ENCODE measurements around the gene SH3BP2. TPM values are rescaled to one million over a fixed set of nuclear protein-coding genes. Genes with fewer than 3 reads are reported as not detected.
A peak's percentile ranks its signal among the peaks of the same experiment; 100 is the strongest.

The SH3BP2 gene
- total RNA-seq, 2 experiments from 2014 or later, result 45.7 to 47.4 TPM

DNA sequence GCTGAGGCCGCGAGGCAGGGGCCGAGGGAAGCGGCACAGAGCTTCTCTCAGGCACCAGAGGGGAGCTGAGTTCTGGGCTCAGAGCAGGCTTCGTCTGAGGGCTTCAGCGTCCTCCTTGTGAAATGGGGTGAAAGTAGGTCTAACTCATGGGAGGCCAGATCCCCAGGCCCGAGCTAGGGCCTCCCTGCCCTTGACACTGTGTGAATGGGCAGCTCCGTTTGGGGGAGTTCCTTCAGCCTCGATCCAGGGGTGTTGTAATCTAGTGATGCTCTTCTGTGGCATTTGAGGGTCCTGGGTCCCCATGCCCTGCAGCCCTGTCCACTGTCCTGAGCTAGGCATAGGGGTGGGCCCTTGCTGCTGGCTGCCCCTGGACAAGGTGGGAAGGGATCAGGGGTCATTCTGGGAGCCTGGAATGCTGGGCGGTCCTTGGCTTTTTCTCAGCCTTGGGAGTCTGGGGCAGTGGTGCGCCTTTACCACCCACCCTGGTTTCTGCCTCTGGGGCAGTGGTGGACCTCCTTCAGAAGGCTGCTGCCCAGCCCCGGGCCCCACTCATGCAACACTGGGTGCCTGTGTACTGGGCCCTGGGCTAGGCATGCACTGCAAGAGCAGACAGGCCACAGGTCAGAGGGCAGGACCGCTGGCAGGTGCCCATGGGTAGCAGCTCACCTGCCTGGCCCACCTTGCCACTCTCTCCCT lies 4.1 kb downstream of the SH3BP2 start:
- intact Hi-C loops (cut with micrococcal nuclease), result no loop called here
- no peaks in the 10 kb centered on the region for H3K9me3 Mint-ChIP-seq
- CTCF ChIA-PET, result interaction anchor here (1.0 kb wide), 1 partner anchor 15 kb away, joined by 3 read pairs; no protein-coding TSS in a partner anchor
- no peak overlapping the region for H3K27ac Mint-ChIP-seq
- peaks cover 57% of the 10 kb centered on the region for H3K4me1 Mint-ChIP-seq (ENCODE audit: low read depth)
- no peaks in the 10 kb centered on the region for H3K36me3 Mint-ChIP-seq (ENCODE audit: low read depth)
- H3K4me3 Mint-ChIP-seq, result no peak overlapping the region
- no peaks in the 10 kb centered on the region for H3K27me3 Mint-ChIP-seq (ENCODE audit: low read depth)
- no peak for DNase-seq

DNA sequence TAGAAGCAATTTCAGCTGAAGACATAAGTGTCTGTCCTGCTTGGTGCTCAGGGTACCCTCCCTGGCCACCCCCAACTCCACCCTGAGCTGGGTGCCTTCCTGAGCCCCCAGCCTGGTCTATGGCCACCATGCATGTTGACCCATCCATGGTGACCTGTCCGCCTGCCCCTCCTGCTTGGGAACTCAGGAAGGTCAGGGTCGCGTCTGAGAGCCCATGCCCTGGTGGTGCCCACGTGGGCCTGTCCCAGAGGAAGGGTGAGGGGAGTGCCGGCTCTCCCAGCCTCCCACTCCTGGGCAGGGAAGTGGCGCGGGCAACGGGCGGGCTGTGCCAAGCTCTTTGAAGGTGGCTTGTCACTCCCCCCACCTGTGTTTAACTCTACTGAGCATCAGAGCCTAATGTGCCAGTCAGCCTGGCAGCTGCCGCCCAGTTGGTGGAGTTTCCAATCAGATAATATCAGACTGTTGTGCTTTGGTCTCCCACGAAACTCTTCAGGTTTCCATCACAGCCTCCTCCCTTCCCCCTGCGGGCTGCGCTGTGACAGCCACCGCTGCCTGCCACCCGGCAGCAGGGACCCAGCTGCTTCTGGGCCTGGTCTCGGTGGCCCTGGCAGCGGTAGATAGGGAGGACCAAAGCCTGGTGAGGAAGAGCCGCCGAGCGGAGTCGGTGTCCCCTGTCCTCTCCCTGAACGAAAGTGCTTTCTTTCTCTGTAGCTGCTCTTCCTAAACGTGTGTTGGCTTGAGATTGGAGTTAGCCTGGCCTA lies 4.8 kb downstream of the SH3BP2 start:
- H3K36me3 Mint-ChIP-seq (ENCODE audit: low read depth), result no peaks in the 10 kb centered on the region
- H3K4me1 Mint-ChIP-seq (ENCODE audit: low read depth), result peaks cover 57% of the 10 kb centered on the region
- no peaks in the 10 kb centered on the region for H3K9me3 Mint-ChIP-seq
- peak overlapping the region; percentile 76 for H3K27ac Mint-ChIP-seq
- CTCF ChIA-PET, result interaction anchor here (0.7 to 1.3 kb wide), 3 partner anchors 10 to 34 kb away, joined by 3 read pairs; no protein-coding TSS in a partner anchor
- intact Hi-C loops (cut with micrococcal nuclease), result loop anchor here (2.0 kb wide), 1 partner anchor 15 kb away; no protein-coding TSS in a partner anchor
- peak; percentile 52 for DNase-seq
- no peaks in the 10 kb centered on the region for H3K27me3 Mint-ChIP-seq (ENCODE audit: low read depth)
- H3K4me3 Mint-ChIP-seq, result peak overlapping the region; percentile 45

DNA sequence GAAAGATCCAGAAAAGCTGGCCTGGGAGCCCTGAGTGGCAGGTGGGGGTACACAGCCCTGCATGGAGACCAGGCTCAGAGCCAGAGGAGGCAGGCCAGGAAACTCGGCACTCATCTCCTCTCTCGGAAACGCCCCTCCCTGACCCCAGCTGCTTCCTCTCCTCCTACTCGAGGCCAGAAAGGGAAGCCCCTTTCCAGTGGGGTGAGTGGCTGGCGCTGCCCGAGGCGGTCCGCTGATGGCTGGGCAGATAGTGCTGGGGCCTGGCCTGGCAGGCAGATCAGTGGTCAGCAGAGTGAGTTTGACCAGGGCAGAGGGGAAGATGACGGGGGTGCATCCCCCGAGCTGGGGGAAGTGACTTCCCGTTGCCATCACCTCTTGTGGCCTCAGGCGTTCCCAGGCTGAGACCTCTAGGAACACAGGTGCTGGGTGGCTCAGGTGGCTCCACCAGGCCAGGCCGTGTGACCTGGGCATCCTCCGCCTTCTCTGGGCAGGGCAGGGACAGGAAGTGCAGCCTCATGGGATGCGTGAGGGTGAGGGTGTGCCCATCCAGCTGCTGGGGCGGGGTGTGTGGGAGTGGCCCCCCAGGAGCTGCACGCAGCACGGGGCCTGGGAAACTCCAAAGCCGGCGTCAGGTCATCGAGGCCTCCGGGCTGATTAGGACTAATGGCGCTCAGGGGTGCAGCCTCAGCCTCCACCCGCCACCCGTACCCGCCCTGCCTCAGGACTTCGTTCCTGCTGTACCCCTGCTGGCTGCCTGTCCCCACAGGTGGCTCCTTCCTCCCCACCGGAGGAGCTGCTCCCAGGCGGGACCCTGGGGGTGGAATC lies 5.7 kb downstream of the SH3BP2 start:
- Mint-ChIP-seq H3K27ac (peak overlapping the region; percentile 76), H3K4me1 (ENCODE audit: low read depth) (peaks cover 55% of the 10 kb centered on the region), H3K27me3 (ENCODE audit: low read depth) (no peaks in the 10 kb centered on the region), H3K4me3 (peak overlapping the region; percentile 45), H3K9me3 (no peaks in the 10 kb centered on the region), H3K36me3 (ENCODE audit: low read depth) (no peaks in the 10 kb centered on the region)
- CTCF ChIA-PET, result interaction anchor here (0.6 to 1.3 kb wide), 4 partner anchors 11 to 1453 kb away, joined by 3 read pairs; no protein-coding TSS in a partner anchor
- DNase-seq, result peak; percentile 79
- intact Hi-C loops (cut with micrococcal nuclease), result loop anchor here (2.0 kb wide), 1 partner anchor 14 kb away; no protein-coding TSS in a partner anchor

DNA sequence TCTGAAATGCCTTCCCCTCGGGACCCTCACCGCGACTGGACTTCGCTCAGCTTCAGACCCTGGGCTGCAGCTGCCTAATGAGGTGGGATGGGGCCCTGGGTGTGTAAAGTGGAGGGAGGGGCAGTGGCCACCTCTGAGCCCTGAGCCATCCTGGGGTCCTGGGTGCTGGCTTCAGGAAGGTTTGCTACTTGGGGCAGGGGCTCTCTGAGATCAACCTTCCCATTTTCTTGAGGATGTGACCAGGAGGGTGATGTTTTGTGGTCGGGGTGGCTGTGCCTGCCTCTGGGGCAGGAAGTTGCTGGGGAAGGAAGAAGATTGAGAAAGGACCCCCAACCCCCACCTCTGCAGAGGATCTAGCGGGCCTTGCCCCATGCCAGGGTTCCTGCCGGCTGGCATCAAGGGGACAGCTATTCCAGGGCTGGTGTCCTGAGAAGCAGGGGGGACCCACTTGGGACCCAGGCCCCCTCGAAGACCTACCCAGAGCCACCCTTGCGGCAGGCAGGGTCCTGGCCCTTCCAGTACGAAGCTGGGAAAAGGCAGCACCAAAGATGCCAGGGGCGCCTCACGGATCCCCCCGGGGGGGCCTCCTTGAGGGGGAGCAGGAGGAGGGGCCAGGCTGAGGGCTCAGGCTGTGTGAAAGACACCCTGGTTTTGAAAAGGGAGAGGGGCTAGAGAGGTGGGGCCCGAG lies 6.5 kb downstream of the SH3BP2 start:
- Mint-ChIP-seq H3K36me3 (ENCODE audit: low read depth) (no peaks in the 10 kb centered on the region), H3K4me3 (peak overlapping the region; percentile 16), H3K4me1 (ENCODE audit: low read depth) (peaks cover 49% of the 10 kb centered on the region), H3K27ac (no peak overlapping the region), H3K9me3 (no peaks in the 10 kb centered on the region), H3K27me3 (ENCODE audit: low read depth) (no peaks in the 10 kb centered on the region)
- no peak for DNase-seq
- intact Hi-C loops (cut with micrococcal nuclease), result loop anchor here (2.0 kb wide), 1 partner anchor 13 kb away; no protein-coding TSS in a partner anchor
- CTCF ChIA-PET, result interaction anchor here (0.7 to 1.3 kb wide), 2 partner anchors 16 to 36 kb away, joined by 3 read pairs; no protein-coding TSS in a partner anchor

DNA sequence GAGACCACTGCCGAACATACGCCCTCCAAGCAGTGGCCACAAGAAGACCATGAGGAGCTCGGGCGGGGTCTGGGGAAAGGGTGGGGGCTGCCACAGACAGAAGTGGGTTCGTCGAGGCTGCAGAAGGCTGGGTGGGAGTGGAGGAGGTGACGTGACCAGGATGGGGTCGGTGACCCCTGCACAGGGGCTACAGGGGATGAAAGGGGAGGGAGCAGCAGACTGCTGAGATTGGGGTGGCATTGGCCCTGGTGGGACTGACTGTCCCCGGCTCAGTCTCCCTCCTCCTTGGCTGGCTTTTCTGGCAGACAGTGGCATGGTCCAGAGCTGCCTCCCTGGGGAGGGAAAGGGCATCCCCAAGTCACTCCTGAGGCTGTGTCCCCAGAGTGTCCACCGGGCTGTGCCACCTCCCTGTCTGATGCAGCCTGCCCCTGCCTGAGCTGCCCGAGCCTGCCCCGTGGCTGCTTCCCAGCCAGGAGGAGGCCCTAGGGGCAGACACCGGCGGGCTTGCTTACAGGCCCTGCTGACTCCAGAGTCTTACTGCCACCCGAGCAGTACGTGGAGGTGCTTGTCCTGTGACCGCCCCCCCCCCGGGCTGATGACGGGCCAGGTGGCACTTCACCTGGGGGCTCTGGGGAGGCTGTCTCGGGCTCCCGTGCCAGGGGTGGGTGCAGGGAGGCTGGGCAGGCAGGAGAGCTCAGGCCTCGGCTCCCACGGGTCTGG lies 7.2 kb downstream of the SH3BP2 start:
- Mint-ChIP-seq H3K4me1 (ENCODE audit: low read depth) (peaks cover 42% of the 10 kb centered on the region), H3K27me3 (ENCODE audit: low read depth) (no peaks in the 10 kb centered on the region), H3K4me3 (no peak overlapping the region), H3K27ac (no peak overlapping the region), H3K9me3 (no peaks in the 10 kb centered on the region), H3K36me3 (ENCODE audit: low read depth) (no peaks in the 10 kb centered on the region)
- CTCF ChIA-PET, result interaction anchor here (0.7 kb wide), 1 partner anchor 15 kb away, joined by 3 read pairs; no protein-coding TSS in a partner anchor
- DNase-seq, result no peak
- intact Hi-C loops (cut with micrococcal nuclease), result loop anchor here (2.0 kb wide), 1 partner anchor 13 kb away; no protein-coding TSS in a partner anchor

DNA sequence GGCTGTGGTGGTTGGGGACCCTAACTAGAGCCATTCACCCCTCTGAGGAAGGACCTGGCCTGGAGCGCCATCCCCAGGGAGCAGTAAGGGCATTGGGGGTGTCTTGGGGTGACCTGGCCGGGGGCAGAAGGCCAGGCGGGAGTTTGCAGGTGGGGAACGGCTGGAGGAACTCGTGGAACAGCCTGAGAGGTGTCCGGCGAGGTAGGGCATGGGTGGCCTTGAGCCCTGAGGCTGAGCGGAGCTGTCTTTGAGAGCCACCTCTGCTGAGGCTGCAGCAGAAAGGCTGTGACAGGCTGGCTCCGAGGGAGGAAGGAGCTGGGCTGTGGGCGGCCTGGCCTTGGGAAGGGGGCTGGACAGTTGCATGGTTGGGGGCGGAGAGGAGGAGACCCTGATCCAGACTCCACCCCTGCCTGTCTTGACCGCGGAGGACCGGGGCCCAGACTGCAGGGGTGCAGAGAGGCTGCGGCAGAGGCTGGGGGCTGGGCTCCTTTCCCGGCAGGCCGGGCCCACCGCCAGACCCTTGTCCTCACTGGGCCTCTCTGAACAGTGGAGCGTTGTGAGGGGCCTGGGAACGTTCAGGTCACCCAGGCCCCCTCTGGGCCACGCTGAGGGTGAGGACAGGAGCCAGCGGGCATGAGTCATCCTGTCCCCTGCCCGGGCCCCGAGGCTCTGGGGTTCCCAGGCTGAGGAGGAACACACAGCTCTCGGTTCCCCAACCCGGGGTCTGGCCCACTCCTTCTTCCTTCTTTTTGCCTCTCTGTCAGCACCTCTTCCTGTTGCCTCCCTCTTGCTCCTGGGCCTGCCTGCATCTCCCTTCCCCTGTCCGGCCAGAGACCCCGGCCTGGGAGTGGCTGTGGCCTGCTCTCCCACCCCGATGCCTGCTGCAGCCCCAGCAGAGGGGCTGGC lies 8.1 kb downstream of the SH3BP2 start:
- no peak overlapping the region for H3K27ac Mint-ChIP-seq
- peaks cover 42% of the 10 kb centered on the region for H3K4me1 Mint-ChIP-seq (ENCODE audit: low read depth)
- H3K9me3 Mint-ChIP-seq, result no peaks in the 10 kb centered on the region
- no peaks in the 10 kb centered on the region for H3K27me3 Mint-ChIP-seq (ENCODE audit: low read depth)
- H3K36me3 Mint-ChIP-seq (ENCODE audit: low read depth), result no peaks in the 10 kb centered on the region
- intact Hi-C loops (cut with micrococcal nuclease), result no loop called here
- DNase-seq, result peak; percentile 43
- CTCF ChIA-PET, result no interaction called here
- H3K4me3 Mint-ChIP-seq, result no peak overlapping the region

DNA sequence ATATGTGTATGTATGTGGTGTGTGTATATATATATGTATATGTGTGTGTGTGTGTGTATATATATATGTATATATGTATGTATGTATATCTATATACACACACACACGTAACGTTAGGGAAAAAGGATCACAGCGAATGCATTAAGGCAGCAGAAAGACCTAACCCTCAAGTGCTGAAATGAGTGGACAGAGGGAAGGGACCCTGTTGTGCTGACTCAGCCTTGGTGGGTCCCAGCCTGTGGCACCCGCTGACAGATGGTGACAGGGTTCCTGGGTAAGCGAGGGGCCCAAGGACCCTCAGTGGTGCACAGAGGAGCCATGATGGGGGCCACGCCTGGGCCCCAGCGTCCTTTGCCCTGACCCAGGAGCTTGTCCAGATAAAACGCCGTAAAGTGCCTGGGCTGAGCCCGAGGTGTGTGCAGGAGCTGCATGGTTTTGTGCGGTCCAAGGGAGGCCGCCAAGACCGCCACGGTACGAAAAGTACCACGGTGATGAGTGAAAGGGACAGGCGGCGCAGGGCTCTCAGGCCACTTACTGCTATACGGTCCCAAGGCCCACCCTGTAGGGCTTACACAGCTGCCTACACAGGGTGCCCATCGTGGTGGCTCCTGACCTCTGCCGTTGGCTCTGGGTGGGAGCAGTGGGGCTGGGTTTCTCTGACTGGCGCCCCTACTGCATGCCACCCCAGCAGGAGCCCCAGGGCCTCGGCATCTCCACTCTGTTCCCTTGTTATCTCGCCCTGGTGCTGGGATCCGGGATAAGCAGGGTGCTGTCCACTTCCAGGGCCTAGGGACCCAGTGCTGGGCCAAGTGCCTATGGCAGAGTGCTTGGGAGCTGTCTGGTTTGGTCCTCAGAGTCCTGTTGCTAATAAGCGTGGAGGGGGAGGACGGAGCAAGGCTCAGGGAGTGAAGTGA lies 10.0 kb downstream of the SH3BP2 start:
- no peaks in the 10 kb centered on the region for H3K36me3 Mint-ChIP-seq (ENCODE audit: low read depth)
- no peak for DNase-seq
- H3K4me3 Mint-ChIP-seq, result no peak overlapping the region
- no peaks in the 10 kb centered on the region for H3K9me3 Mint-ChIP-seq
- CTCF ChIA-PET, result interaction anchor here (1.1 to 1.8 kb wide), 2 partner anchors 12 to 41 kb away, joined by 3 to 5 read pairs; no protein-coding TSS in a partner anchor
- H3K27me3 Mint-ChIP-seq (ENCODE audit: low read depth), result no peaks in the 10 kb centered on the region
- intact Hi-C loops (cut with micrococcal nuclease), result no loop called here
- no peak overlapping the region for H3K27ac Mint-ChIP-seq
- H3K4me1 Mint-ChIP-seq (ENCODE audit: low read depth), result peaks cover 35% of the 10 kb centered on the region

DNA sequence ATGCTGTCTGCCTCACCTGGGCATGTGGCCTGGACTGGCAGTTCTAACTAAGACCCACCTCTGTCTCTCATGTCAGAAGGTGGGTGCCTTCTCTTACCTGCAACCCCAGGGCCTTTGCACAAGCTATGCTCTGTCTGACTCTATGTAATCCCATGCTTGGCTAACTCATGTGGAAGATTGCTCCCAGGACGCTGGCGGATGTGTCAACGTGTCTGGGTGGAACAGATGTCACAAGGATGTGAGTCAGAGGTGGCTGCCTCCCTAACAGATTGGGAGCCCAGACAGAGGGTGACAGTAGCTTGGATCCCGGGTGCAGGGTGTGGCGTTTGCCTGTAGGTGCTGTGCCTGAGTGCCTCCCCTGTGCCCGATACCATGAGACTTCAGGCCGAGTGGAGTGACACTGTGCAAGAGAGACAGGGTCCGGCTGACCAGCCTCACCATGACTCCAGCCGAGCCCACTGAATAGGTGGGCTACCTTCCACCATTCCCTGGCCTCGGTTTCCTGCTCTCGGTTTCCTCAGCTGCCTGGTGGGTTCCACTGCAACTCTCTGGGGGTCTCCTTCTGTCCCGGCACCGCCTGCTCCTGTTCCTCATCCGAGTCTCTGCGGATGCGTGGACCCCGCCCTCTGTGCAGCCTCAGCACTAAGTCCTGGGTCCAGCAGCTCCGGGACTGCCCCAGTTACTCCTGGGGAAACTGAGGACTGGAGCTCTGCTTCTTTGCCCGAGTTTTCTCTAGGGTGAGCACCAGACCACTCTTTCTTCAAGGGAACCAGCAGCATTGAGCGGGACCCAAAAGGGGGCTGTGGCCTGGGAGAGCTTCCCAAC lies 11.0 kb downstream of the SH3BP2 start:
- H3K4me1 Mint-ChIP-seq (ENCODE audit: low read depth), result peaks cover 25% of the 10 kb centered on the region
- H3K4me3 Mint-ChIP-seq, result no peak overlapping the region
- H3K27me3 Mint-ChIP-seq (ENCODE audit: low read depth), result no peaks in the 10 kb centered on the region
- no peaks in the 10 kb centered on the region for H3K9me3 Mint-ChIP-seq
- no peak for DNase-seq
- H3K36me3 Mint-ChIP-seq (ENCODE audit: low read depth), result no peaks in the 10 kb centered on the region
- no peak overlapping the region for H3K27ac Mint-ChIP-seq
- intact Hi-C loops (cut with micrococcal nuclease), result no loop called here
- CTCF ChIA-PET, result interaction anchor here (1.1 to 1.8 kb wide), 2 partner anchors 13 to 42 kb away, joined by 3 to 5 read pairs; no protein-coding TSS in a partner anchor

DNA sequence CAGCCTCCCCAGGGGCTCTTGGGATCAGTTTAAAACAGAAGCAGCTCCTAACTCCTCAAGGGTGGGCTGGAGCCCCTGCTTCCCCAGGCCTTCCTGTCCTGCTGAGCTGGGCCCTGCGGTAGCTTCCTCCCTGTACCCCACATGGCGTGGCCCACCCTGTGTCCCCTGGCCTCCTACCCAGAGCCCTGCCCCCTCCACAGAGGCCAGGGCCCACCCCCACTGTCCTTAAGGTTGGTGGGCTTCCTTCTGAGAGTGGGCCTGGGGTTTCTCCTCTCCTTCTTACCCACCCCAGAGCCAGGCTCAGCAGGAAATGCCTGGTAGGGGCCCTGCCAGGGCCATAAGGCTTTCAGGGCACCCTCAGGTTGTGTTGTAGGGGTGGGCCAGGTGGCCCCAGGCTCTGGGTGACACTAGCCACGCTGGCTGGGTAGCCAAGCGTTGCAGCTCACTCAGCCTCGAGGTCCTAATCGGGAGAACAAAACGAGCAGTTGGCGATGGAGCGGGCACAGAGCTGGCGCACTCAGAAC lies 11.6 kb downstream of the SH3BP2 start:
- CTCF ChIA-PET, result interaction anchor here (1.1 to 1.8 kb wide), 2 partner anchors 14 to 42 kb away, joined by 3 to 5 read pairs; no protein-coding TSS in a partner anchor
- intact Hi-C loops (cut with micrococcal nuclease), result no loop called here
- no peak for DNase-seq
- Mint-ChIP-seq H3K27me3 (ENCODE audit: low read depth) (no peaks in the 10 kb centered on the region), H3K36me3 (ENCODE audit: low read depth) (no peaks in the 10 kb centered on the region), H3K4me3 (no peak overlapping the region), H3K27ac (no peak overlapping the region), H3K9me3 (no peaks in the 10 kb centered on the region), H3K4me1 (ENCODE audit: low read depth) (peaks cover 19% of the 10 kb centered on the region)

All from activated naive CD4-positive, alpha-beta T cell treated with anti-CD3 and anti-CD28 coated beads for 36 hours (primary cell).